H1 (cell line): ENCODE results near the gene IL4. TPM values are rescaled to one million over a fixed set of nuclear protein-coding genes. Genes with fewer than 3 reads are reported as not detected.

Experiments used
- CHD7 ChIP-seq: fragments of 300-600 bp; sonication (generic); IDR thresholded peaks from 2 replicates; pipeline ENCODE4 v1.7.1; 2012; ENCODE audit warnings: low read length, moderate library complexity, mild to moderate bottlenecking, inconsistent platforms; ENCODE audit not compliant: insufficient replicate concordance
- MAFK ChIP-seq: IDR thresholded peaks from 2 replicates; pipeline ENCODE4 v1.6.1; 2012; ENCODE audit warnings: low read depth, mild to moderate bottlenecking, improper control_type of control experiment, low read length
- MAX ChIP-seq: IDR thresholded peaks from 2 replicates; pipeline ENCODE4 v1.6.1; 2012; ENCODE audit warnings: inconsistent platforms
- PHF8 ChIP-seq: fragments of 200-600 bp; sonication (generic); conservative IDR thresholded peaks from 2 replicates; pipeline ENCODE4 v1.7.1; 2012; ENCODE audit warnings: low read depth, mild to moderate bottlenecking, inconsistent platforms, low read length, moderate library complexity
- RBBP5 ChIP-seq: IDR thresholded peaks from 2 replicates; pipeline ENCODE4 v1.7.1; 2012; ENCODE audit warnings: low read depth, mild to moderate bottlenecking, inconsistent platforms, low read length, moderate library complexity, borderline replicate concordance
- SP4 ChIP-seq: IDR thresholded peaks from 2 replicates; pipeline ENCODE4 v1.6.1; 2012; ENCODE audit warnings: low read length, inconsistent platforms
- SRF ChIP-seq: IDR thresholded peaks from 2 replicates; pipeline ENCODE4 v1.6.1; 2011; ENCODE audit warnings: mild to moderate bottlenecking, low read depth, low read length, moderate library complexity
- ZNF274 ChIP-seq: IDR thresholded peaks from 2 replicates; pipeline ENCODE4 v1.7.0; 2012; ENCODE audit warnings: low read length, borderline replicate concordance; ENCODE audit errors: extremely low read depth
- polyA plus RNA-seq, 7 experiments: library from polyadenylated mRNA; depleted of rRNA in 3 of 7; stranded (reverse) in 5 of 7; unstranded in 2 of 7; fragments of >200 nt in 5 of 7; fragments of 200-250 nt in 2 of 7; gene quantifications; 1 replicate in 5 of 7; 2 replicates in 1 of 7; 4 replicates in 1 of 7; pipeline versions ENCODE4 v1.2.1 to v1.2.3, GENCODE V29; 2011 to 2013; ENCODE audit warnings: missing spikeins in 2 of 7, mixed read lengths in 2 of 7
- total RNA-seq: library from RNA; stranded (reverse); fragmentation: NEBNext Ultra II Directional; extraction: Animal tissue kit (Norgen Biotek cat#: 25700); gene quantifications from 2 replicates; pipeline ENCODE4 v1.2.1, GENCODE V29; 2021
- TF ChIP-seq, protein P1 (sequence below): IDR thresholded peaks from 2 replicates; pipeline ENCODE4 v1.6.1; 2011; ENCODE audit warnings: low read length, improper control_type of control experiment

The IL4 gene
- total and polyA plus RNA-seq, 2 of the 8 experiments (the other 6 are each of a cell fraction or from before 2014, with no cell fraction given), result not detected

GRCh38 chr5:132656774-132657355 lies 16.9 kb upstream of the IL4 start (continued):
- TF ChIP-seq CHD7 (no peak), MAX (peak; percentile 89), ZNF274 (no peak), RBBP5 (no peak), MAFK (no peak), SP4 (no peak), SRF (no peak), PHF8 (no peak)
- TF ChIP-seq, protein P1, sequence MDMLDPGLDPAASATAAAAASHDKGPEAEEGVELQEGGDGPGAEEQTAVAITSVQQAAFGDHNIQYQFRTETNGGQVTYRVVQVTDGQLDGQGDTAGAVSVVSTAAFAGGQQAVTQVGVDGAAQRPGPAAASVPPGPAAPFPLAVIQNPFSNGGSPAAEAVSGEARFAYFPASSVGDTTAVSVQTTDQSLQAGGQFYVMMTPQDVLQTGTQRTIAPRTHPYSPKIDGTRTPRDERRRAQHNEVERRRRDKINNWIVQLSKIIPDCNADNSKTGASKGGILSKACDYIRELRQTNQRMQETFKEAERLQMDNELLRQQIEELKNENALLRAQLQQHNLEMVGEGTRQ, result no peak
